IMR-90 (cell line): ENCODE measurements around the gene ATP10D. TPM values are rescaled to one million over a fixed set of nuclear protein-coding genes. Genes with fewer than 3 reads are reported as not detected.

ENCODE experiments used
- ATAC-seq: fragments of 200-7000 bp; cut with Tn5 transposase; 2 replicates; pipeline ENCODE4 v1.9.1; 2020; ENCODE audit warnings: low read depth, mild to moderate bottlenecking, moderate library complexity
- BruUV-seq: library from RNA; stranded (reverse); fragments of 400-500 nt; replicated peaks from 2 replicates; lab custom pipeline; 2021; lab: Mats Ljungman, UMichigan
- CTCF ChIA-PET: fragments of 300-600 bp; formaldehyde crosslinking; extraction: SDS; loops from one replicate; lab custom pipeline; 2021; ENCODE audit warnings: antibody characterized with exemption; lab: Yijun Ruan, JAX
- POLR2A ChIA-PET: fragments of 300-600 bp; sonication (Branson Sonifier 250); formaldehyde crosslinking; loops from one replicate; lab custom pipeline; 2022; ENCODE audit warnings: antibody characterized with exemption; ENCODE audit not compliant: unreplicated experiment; lab: Charles Lee
- DNase-seq: peaks from one replicate; pipeline ENCODE4 v3.0.0; 2013
- H2AFZ ChIP-seq: replicated peaks from 2 replicates; pipeline ENCODE3; 2013; ENCODE audit warnings: low read length, mild to moderate bottlenecking; ENCODE audit not compliant: poor library complexity
- H2AK5ac ChIP-seq: 2 replicates; pipeline ENCODE4 v1.6.1; 2013; ENCODE audit warnings: low read depth, low read length, inconsistent platforms
- H2AK9ac ChIP-seq: replicated peaks from 2 replicates; pipeline ENCODE3; 2013; ENCODE audit warnings: mild to moderate bottlenecking, low read depth, low read length, moderate library complexity; ENCODE audit not compliant: poor library complexity
- H2BK120ac ChIP-seq: 2 replicates; pipeline ENCODE4 v1.6.1; 2013; ENCODE audit warnings: low read depth, low read length, inconsistent platforms
- H2BK15ac ChIP-seq: 3 replicates; pipeline ENCODE4 v1.6.1; 2013; ENCODE audit warnings: low read depth, low read length, inconsistent platforms
- H2BK20ac ChIP-seq: 2 replicates; pipeline ENCODE4 v1.6.1; 2013; ENCODE audit warnings: low read depth, mild to moderate bottlenecking, inconsistent platforms, low read length, moderate library complexity
- H2BK5ac ChIP-seq: 2 replicates; pipeline ENCODE4 v1.6.1; 2013; ENCODE audit warnings: mild to moderate bottlenecking, low read depth, low read length, inconsistent platforms; ENCODE audit not compliant: poor library complexity, severe bottlenecking
- H3K14ac ChIP-seq: replicated peaks from 2 replicates; pipeline ENCODE4 v1.6.1; 2013; ENCODE audit warnings: low read depth, low read length, inconsistent platforms
- H3K18ac ChIP-seq: 2 replicates; pipeline ENCODE4 v1.6.1; 2013; ENCODE audit warnings: low read depth, low read length, control low read depth
- H3K23ac ChIP-seq: 2 replicates; pipeline ENCODE4 v1.6.1; 2013; ENCODE audit warnings: low read depth, low read length, inconsistent platforms
- H3K27ac ChIP-seq: 2 replicates; pipeline ENCODE4 v1.5.1; 2013; ENCODE audit warnings: mild to moderate bottlenecking, control low read depth, low read length; ENCODE audit not compliant: insufficient read depth
- H3K27me3 ChIP-seq: 2 replicates; pipeline ENCODE4 v1.6.1; 2013; ENCODE audit warnings: low read length; ENCODE audit not compliant: control insufficient read depth, insufficient read depth
- H3K36me3 ChIP-seq: 2 replicates; pipeline ENCODE4 v1.6.1; 2013; ENCODE audit warnings: low read length, mixed read lengths; ENCODE audit not compliant: control insufficient read depth, insufficient read depth
- H3K4ac ChIP-seq: 2 replicates; pipeline ENCODE4 v1.6.1; 2013; ENCODE audit warnings: low read depth, low read length, inconsistent platforms
- H3K4me1 ChIP-seq: 2 replicates; pipeline ENCODE4 v1.6.1; 2013; ENCODE audit warnings: low read length, mixed read lengths; ENCODE audit not compliant: control insufficient read depth, insufficient read depth
- H3K4me2 ChIP-seq: 2 replicates; pipeline ENCODE4 v1.6.1; 2013; ENCODE audit warnings: low read depth, mild to moderate bottlenecking, control low read depth, low read length, moderate library complexity
- H3K4me3 ChIP-seq: 2 replicates; pipeline ENCODE4 v1.5.1; 2013; ENCODE audit warnings: low read depth, mild to moderate bottlenecking, control low read depth, low read length, moderate library complexity; ENCODE audit not compliant: insufficient read depth
- H3K56ac ChIP-seq: 2 replicates; pipeline ENCODE4 v1.6.1; 2013; ENCODE audit warnings: low read length, inconsistent platforms; ENCODE audit not compliant: insufficient read depth; ENCODE audit errors: extremely low read depth
- H3K79me1 ChIP-seq, 2 experiments: 2 replicates each; pipeline ENCODE4 v1.6.1; 2013; ENCODE audit warnings: low read length in 2 of 2, inconsistent platforms in 1 of 2, low read depth in 1 of 2
- H3K9ac ChIP-seq: 2 replicates; pipeline ENCODE4 v1.6.1; 2013; ENCODE audit warnings: low read depth, low read length, control low read depth
- H3K9me1 ChIP-seq: 2 replicates; pipeline ENCODE4 v1.6.1; 2013; ENCODE audit warnings: low read length, inconsistent platforms; ENCODE audit not compliant: insufficient read depth
- H3K9me3 ChIP-seq: 2 replicates; pipeline ENCODE4 v1.6.1; 2013; ENCODE audit warnings: low read length; ENCODE audit not compliant: control insufficient read depth, insufficient read depth
- H4K20me1 ChIP-seq: 2 replicates; pipeline ENCODE4 v1.6.1; 2013; ENCODE audit warnings: low read length, inconsistent platforms; ENCODE audit not compliant: insufficient read depth
- H4K5ac ChIP-seq: 2 replicates; pipeline ENCODE4 v1.6.1; 2013; ENCODE audit warnings: mild to moderate bottlenecking, low read depth, low read length, control low read depth
- H4K8ac ChIP-seq, 2 experiments: 2 replicates each; pipeline ENCODE4 v1.6.1; 2013; ENCODE audit warnings: low read depth in 2 of 2, low read length in 2 of 2, control low read depth in 1 of 2, inconsistent platforms in 1 of 2
- H4K91ac ChIP-seq: 2 replicates; pipeline ENCODE4 v1.6.1; 2013; ENCODE audit warnings: low read depth, low read length, inconsistent platforms; ENCODE audit not compliant: insufficient read depth
- CEBPB ChIP-seq: IDR thresholded peaks from 2 replicates; pipeline ENCODE4 v1.6.1; 2012; ENCODE audit warnings: low read depth, low read length, improper control_type of control experiment
- FOS ChIP-seq: fragments of 150-350 bp; IDR thresholded peaks from 2 replicates; pipeline ENCODE4 v1.6.1; 2016; ENCODE audit warnings: low read depth, low read length
- MAFK ChIP-seq: IDR thresholded peaks from 2 replicates; pipeline ENCODE4 v1.6.1; 2012; ENCODE audit warnings: low read depth, low read length, improper control_type of control experiment
- NFE2L2 ChIP-seq: fragments of 150-350 bp; IDR thresholded peaks from 2 replicates; pipeline ENCODE4 v1.6.1; 2016; ENCODE audit warnings: low read depth, mild to moderate bottlenecking, low read length
- POLR2A ChIP-seq: IDR thresholded peaks from 2 replicates; pipeline ENCODE4 v1.6.1; 2012; ENCODE audit warnings: mild to moderate bottlenecking, low read depth, low read length
- WGBS, 2 experiments: methylation state at CpG; one replicate each; pipeline versions ENCODE4 v1.1.5 to v1.1.7; 2013; ENCODE audit warnings: missing lambda C conversion rate in 2 of 2; ENCODE audit not compliant: insufficient read length in 1 of 2; ENCODE audit errors: extremely low coverage in 2 of 2; 5-methylcytosine and 5-hydroxymethylcytosine counted together
- dilution Hi-C: fragments of 300-500 bp; cut with HindIII; formaldehyde crosslinking; loops from one replicate; pipeline ENCODE4 v1.14.3; 2018; ENCODE audit warnings: low sequenced_read_pairs; ENCODE audit not compliant: unreplicated experiment
- in situ Hi-C: fragments of 300-500 bp; cut with MboI; formaldehyde crosslinking; loops from 3 replicates; pipeline ENCODE4 v1.14.3; 2019; ENCODE audit warnings: low sequenced_read_pairs, inconsistent platforms, mixed read lengths
- intact Hi-C: fragments of 100-400 bp; cut with micrococcal nuclease; formaldehyde crosslinking; loops from 2 replicates; pipeline ENCODE4 v1.10.0; 2022
- polyA plus RNA-seq, 3 experiments: library from polyadenylated mRNA; depleted of rRNA; stranded (reverse); fragments of >200 nt; gene quantifications; 2 replicates each; pipeline ENCODE4 v1.2.3, GENCODE V29; 2012; ENCODE audit warnings: low replicate concordance in 1 of 3
- total RNA-seq: library from RNA; depleted of rRNA; stranded (reverse); fragments of >200 nt; gene quantifications from 2 replicates; pipeline ENCODE4 v1.2.3, GENCODE V29; 2012

The ATP10D gene
- total and polyA plus RNA-seq, 2 of the 4 experiments (the other 2 are of a cell fraction) = 28.9 to 135 TPM

DNA sequence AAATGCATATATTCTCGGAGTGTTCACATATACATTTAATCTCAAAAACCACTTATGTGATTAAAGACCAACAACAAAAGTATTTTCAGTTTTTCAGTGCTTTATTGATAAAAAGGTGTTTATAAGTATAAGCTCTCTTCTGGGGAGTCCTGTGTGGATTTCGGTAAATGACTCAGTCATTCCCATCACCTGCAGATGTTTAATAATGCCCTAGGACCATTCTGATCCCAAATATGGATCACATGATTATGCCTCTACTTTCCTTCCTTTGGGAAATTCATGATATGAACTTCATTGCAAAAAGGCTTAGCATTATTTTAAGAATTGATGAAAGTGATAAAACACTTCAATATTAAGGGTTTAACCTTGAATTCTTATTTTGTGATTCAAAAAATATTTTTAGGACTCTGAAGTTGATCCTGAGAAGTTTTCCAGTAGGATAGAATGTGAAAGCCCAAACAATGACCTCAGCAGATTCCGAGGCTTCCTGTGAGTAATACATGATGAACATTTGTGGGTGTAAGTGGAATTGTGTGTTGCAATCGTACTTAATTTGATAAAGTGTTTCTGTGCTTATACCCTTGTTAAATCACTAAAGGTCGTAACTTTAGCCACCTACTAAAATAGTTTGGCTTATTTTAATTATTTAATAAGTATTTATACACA, 40.2 kb downstream of the ATP10D start:
- H2AFZ ChIP-seq = no peak overlapping the region
- DNase-seq = peak; percentile 97
- H3K36me3 ChIP-seq = peaks cover 5% of the 10 kb centered on the region
- H4K8ac ChIP-seq = peak overlapping the region; percentile 77 to 99
- peak; percentile 88 for ATAC-seq
- peak overlapping the region; percentile 73 for H3K4me2 ChIP-seq
- peak overlapping the region; percentile 100 for H2BK120ac ChIP-seq
- peak overlapping the region; percentile 99 for H3K4ac ChIP-seq
- H3K9me1 ChIP-seq = no peaks in the 10 kb centered on the region
- peak overlapping the region; percentile 95 for H3K56ac ChIP-seq
- peak overlapping the region; percentile 98 for H2BK15ac ChIP-seq
- H3K23ac ChIP-seq = peak overlapping the region; percentile 100
- peak overlapping the region; percentile 96; the same call in 1 of the 2 replicates for H2AK5ac ChIP-seq
- no CpG with 5 or more reads among the region's 5 CpGs for WGBS, 2 experiments
- no peak overlapping the region for H3K9ac ChIP-seq
- peaks cover 2% of the 10 kb centered on the region; the same call in 1 of the 2 replicates for H3K4me1 ChIP-seq
- POLR2A ChIA-PET = no interaction called here
- intact Hi-C loops (no loop called here), dilution Hi-C loops (no loop called here), in situ Hi-C loops (no loop called here)
- peak overlapping the region; percentile 100 for H2BK20ac ChIP-seq
- CTCF ChIA-PET = no interaction called here
- no peak overlapping the region for H2AK9ac ChIP-seq
- no TSS peak for BruUV-seq
- no peaks in the 10 kb centered on the region for H4K20me1 ChIP-seq
- H2BK5ac ChIP-seq = peak overlapping the region; percentile 100
- H3K27ac ChIP-seq = peak overlapping the region; percentile 97
- peaks cover 16 to 33% of the 10 kb centered on the region in 2 experiments; a peak in 3 of 4 replicates for H3K79me1 ChIP-seq
- no peaks in the 10 kb centered on the region; the same call in 1 of the 2 replicates for H3K9me3 ChIP-seq
- H3K27me3 ChIP-seq = no peaks in the 10 kb centered on the region
- peak overlapping the region; percentile 98 for H3K14ac ChIP-seq
- H3K4me3 ChIP-seq = no peak overlapping the region
- TF ChIP-seq MAFK (peak; percentile 84), POLR2A (no peak), NFE2L2 (peak; percentile 94), CEBPB (peak; percentile 99), FOS (peak; percentile 88)
- H4K91ac ChIP-seq = peak overlapping the region; percentile 95; the same call in 1 of the 2 replicates
- peak overlapping the region; percentile 99 for H3K18ac ChIP-seq
- no peak overlapping the region; the same call in 1 of the 2 replicates for H4K5ac ChIP-seq
